GM23338 (cell line): ENCODE data around the gene FILIP1. TPM values are rescaled to one million over a fixed set of nuclear protein-coding genes. Genes with fewer than 3 reads are reported as not detected.

ENCODE experiments used
- ATAC-seq: fragments of 200-7000 bp; cut with Tn5 transposase; 3 replicates; pipeline ENCODE4 v1.9.1; 2020
- DNase-seq: peaks from one replicate; pipeline ENCODE4 v3.0.0-alpha.2; 2015; ENCODE audit warnings: low spot score
- H2AFZ ChIP-seq: fragments of 200-600 bp; sonication (generic); 2 replicates; pipeline ENCODE4 v1.8.0; 2016; ENCODE audit warnings: antibody characterized with exemption, mild to moderate bottlenecking, moderate library complexity
- H3F3A ChIP-seq: fragments of 200-600 bp; sonication (generic); replicated peaks from 2 replicates; pipeline ENCODE4 v1.8.0; 2017; ENCODE audit warnings: antibody characterized with exemption, mixed run types, low read depth
- H3K27ac ChIP-seq: fragments of 200-600 bp; sonication (generic); 2 replicates; pipeline ENCODE4 v1.6.1; 2016; ENCODE audit warnings: low read depth
- H3K27me3 ChIP-seq: fragments of 200-600 bp; sonication (generic); 2 replicates; pipeline ENCODE4 v1.8.0; 2016; ENCODE audit warnings: mild to moderate bottlenecking, mixed run types, moderate library complexity; ENCODE audit not compliant: insufficient read depth
- H3K36me3 ChIP-seq: fragments of 200-600 bp; sonication (generic); 2 replicates; pipeline ENCODE4 v1.8.0; 2016; ENCODE audit warnings: mild to moderate bottlenecking; ENCODE audit not compliant: insufficient read depth
- H3K4me1 ChIP-seq: fragments of 200-600 bp; sonication (generic); 2 replicates; pipeline ENCODE4 v1.8.0; 2016; ENCODE audit warnings: mild to moderate bottlenecking, moderate library complexity; ENCODE audit not compliant: insufficient read depth
- H3K4me2 ChIP-seq: fragments of 200-600 bp; sonication (generic); 2 replicates; pipeline ENCODE4 v1.7.1; 2017; ENCODE audit warnings: mixed run types
- H3K4me3 ChIP-seq: fragments of 200-600 bp; sonication (generic); 2 replicates; pipeline ENCODE4 v1.6.1; 2016; ENCODE audit warnings: mixed run types
- H3K79me2 ChIP-seq: fragments of 200-600 bp; sonication (generic); replicated peaks from 2 replicates; pipeline ENCODE4 v1.8.0; 2017; ENCODE audit warnings: mild to moderate bottlenecking; ENCODE audit not compliant: insufficient read depth
- H3K9me2 ChIP-seq: fragments of 200-600 bp; sonication (generic); 2 replicates; pipeline ENCODE4 v1.8.0; 2017; ENCODE audit not compliant: insufficient read depth
- H4K20me1 ChIP-seq: fragments of 200-600 bp; sonication (generic); replicated peaks from 2 replicates; pipeline ENCODE4 v1.8.0; 2017; ENCODE audit warnings: mild to moderate bottlenecking; ENCODE audit not compliant: insufficient read depth
- H3K27ac Mint-ChIP-seq: 2 replicates; pipeline ENCODE4 v1.8.0; 2020; ENCODE audit warnings: inconsistent platforms, mild to moderate bottlenecking, moderate library complexity, mixed read lengths
- H3K27me3 Mint-ChIP-seq: 3 replicates; pipeline ENCODE4 v1.8.0; 2022; ENCODE audit warnings: low read depth, mild to moderate bottlenecking, moderate library complexity, mixed read lengths, inconsistent platforms; ENCODE audit not compliant: insufficient read depth, poor library complexity
- H3K36me3 Mint-ChIP-seq: 3 replicates; pipeline ENCODE4 v1.8.0; 2021; ENCODE audit warnings: low read depth, mild to moderate bottlenecking, inconsistent platforms, moderate library complexity, mixed read lengths
- H3K4me1 Mint-ChIP-seq: 3 replicates; pipeline ENCODE4 v1.8.0; 2020; ENCODE audit warnings: mild to moderate bottlenecking, inconsistent platforms, mixed read lengths
- H3K4me3 Mint-ChIP-seq: 3 replicates; pipeline ENCODE4 v1.8.0; 2021; ENCODE audit warnings: moderate library complexity, mild to moderate bottlenecking, inconsistent platforms, mixed read lengths
- H3K9me3 Mint-ChIP-seq: 3 replicates; pipeline ENCODE4 v1.8.0; 2020; ENCODE audit warnings: moderate library complexity, mild to moderate bottlenecking, inconsistent platforms, mixed read lengths
- CREB1 ChIP-seq: fragments of 250-450 bp; sonication (Bioruptor Pico); IDR thresholded peaks from 2 replicates; pipeline ENCODE4 v1.5.0; 2020; ENCODE audit warnings: low read depth, mild to moderate bottlenecking, moderate library complexity
- ETS1 ChIP-seq: IDR thresholded peaks from 2 replicates; pipeline ENCODE4 v1.6.1; 2016; ENCODE audit warnings: antibody characterized with exemption
- EZH2 ChIP-seq: fragments of 200-600 bp; sonication (generic); IDR thresholded peaks from one replicate; pipeline ENCODE4 v1.8.0; 2017; ENCODE audit warnings: antibody characterized with exemption, mild to moderate bottlenecking, low read depth; ENCODE audit not compliant: unreplicated experiment
- EZH2phosphoT487 ChIP-seq: fragments of 200-600 bp; sonication (generic); IDR thresholded peaks from one replicate; pipeline ENCODE4 v1.8.1; 2018; ENCODE audit warnings: antibody characterized with exemption; ENCODE audit not compliant: unreplicated experiment
- JUNB ChIP-seq: IDR thresholded peaks from one replicate; pipeline ENCODE4 v1.6.1; 2016; ENCODE audit warnings: antibody characterized with exemption; ENCODE audit not compliant: unreplicated experiment
- NANOG ChIP-seq: IDR thresholded peaks from 2 replicates; pipeline ENCODE4 v1.6.1; 2016; ENCODE audit warnings: antibody characterized with exemption, borderline replicate concordance
- POLR2AphosphoS5 ChIP-seq: IDR thresholded peaks from 2 replicates; pipeline ENCODE4 v1.6.1; 2016; ENCODE audit warnings: antibody characterized with exemption, low read depth
- ZNF331 ChIP-seq: fragments of 250-450 bp; sonication (Bioruptor Pico); IDR thresholded peaks from 2 replicates; pipeline ENCODE4 v1.5.0; 2020; ENCODE audit warnings: low read depth, mild to moderate bottlenecking, moderate library complexity
- polyA plus RNA-seq: library from polyadenylated mRNA; unstranded; fragments of >200 nt; fragmentation: Nextera tagmentation; extraction: Ambion mirVana; gene quantifications from 2 replicates; pipeline ENCODE4 v1.2.1, GENCODE V29; 2016
- total RNA-seq: library from RNA; depleted of rRNA; stranded (reverse); fragments of >200 nt; shearing (Covaris generic); gene quantifications from 2 replicates; pipeline ENCODE4 v1.2.3, GENCODE V29; 2014
- TF ChIP-seq, protein P1 (sequence below): fragments of 250-450 bp; sonication (Bioruptor Pico); IDR thresholded peaks from 2 replicates; pipeline ENCODE4 v1.5.0; 2020; ENCODE audit warnings: mild to moderate bottlenecking, moderate library complexity

Gene FILIP1
- total and polyA plus RNA-seq, 2 experiments from 2014 or later = 3.7 to 6.4 TPM

DNA sequence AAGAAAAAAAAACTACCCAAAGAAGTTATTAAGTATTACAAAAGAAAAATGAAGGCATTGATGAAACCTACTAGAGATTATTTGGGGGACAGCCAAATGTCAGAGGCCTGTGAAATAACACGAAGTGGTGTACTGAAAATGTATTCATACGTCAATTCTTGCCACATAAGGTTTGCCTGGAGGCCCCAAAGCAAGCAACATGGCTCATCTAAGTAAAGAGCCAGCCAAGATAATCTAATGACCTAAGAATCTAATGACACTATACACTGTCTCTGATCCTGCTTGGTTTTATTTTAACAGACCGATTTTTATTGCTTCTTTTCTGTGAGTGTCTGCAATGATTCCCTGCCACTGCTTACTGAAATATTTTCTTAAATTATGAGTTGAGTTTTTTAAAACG lies 34.7 kb downstream of the FILIP1 start (continued):
- TF ChIP-seq EZH2phosphoT487 (no peak), CREB1 (CRISPR knock-in tag) (no peak), NANOG (no peak), POLR2AphosphoS5 (no peak), EZH2 (no peak), ETS1 (no peak)
- TF ChIP-seq, protein P1, sequence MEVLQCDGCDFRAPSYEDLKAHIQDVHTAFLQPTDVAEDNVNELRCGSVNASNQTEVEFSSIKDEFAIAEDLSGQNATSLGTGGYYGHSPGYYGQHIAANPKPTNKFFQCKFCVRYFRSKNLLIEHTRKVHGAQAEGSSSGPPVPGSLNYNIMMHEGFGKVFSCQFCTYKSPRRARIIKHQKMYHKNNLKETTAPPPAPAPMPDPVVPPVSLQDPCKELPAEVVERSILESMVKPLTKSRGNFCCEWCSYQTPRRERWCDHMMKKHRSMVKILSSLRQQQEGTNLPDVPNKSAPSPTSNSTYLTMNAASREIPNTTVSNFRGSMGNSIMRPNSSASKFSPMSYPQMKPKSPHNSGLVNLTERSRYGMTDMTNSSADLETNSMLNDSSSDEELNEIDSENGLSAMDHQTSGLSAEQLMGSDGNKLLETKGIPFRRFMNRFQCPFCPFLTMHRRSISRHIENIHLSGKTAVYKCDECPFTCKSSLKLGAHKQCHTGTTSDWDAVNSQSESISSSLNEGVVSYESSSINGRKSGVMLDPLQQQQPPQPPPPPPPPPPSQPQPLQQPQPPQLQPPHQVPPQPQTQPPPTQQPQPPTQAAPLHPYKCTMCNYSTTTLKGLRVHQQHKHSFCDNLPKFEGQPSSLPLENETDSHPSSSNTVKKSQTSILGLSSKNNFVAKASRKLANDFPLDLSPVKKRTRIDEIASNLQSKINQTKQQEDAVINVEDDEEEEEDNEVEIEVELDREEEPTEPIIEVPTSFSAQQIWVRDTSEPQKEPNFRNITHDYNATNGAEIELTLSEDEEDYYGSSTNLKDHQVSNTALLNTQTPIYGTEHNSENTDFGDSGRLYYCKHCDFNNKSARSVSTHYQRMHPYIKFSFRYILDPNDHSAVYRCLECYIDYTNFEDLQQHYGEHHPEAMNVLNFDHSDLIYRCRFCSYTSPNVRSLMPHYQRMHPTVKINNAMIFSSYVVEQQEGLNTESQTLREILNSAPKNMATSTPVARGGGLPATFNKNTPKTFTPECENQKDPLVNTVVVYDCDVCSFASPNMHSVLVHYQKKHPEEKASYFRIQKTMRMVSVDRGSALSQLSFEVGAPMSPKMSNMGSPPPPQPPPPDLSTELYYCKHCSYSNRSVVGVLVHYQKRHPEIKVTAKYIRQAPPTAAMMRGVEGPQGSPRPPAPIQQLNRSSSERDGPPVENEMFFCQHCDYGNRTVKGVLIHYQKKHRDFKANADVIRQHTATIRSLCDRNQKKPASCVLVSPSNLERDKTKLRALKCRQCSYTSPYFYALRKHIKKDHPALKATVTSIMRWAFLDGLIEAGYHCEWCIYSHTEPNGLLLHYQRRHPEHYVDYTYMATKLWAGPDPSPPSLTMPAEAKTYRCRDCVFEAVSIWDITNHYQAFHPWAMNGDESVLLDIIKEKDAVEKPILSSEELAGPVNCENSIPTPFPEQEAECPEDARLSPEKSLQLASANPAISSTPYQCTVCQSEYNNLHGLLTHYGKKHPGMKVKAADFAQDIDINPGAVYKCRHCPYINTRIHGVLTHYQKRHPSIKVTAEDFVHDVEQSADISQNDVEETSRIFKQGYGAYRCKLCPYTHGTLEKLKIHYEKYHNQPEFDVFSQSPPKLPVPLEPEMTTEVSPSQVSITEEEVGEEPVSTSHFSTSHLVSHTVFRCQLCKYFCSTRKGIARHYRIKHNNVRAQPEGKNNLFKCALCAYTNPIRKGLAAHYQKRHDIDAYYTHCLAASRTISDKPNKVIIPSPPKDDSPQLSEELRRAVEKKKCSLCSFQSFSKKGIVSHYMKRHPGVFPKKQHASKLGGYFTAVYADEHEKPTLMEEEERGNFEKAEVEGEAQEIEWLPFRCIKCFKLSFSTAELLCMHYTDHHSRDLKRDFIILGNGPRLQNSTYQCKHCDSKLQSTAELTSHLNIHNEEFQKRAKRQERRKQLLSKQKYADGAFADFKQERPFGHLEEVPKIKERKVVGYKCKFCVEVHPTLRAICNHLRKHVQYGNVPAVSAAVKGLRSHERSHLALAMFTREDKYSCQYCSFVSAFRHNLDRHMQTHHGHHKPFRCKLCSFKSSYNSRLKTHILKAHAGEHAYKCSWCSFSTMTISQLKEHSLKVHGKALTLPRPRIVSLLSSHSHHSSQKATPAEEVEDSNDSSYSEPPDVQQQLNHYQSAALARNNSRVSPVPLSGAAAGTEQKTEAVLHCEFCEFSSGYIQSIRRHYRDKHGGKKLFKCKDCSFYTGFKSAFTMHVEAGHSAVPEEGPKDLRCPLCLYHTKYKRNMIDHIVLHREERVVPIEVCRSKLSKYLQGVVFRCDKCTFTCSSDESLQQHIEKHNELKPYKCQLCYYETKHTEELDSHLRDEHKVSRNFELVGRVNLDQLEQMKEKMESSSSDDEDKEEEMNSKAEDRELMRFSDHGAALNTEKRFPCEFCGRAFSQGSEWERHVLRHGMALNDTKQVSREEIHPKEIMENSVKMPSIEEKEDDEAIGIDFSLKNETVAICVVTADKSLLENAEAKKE = no peak

GRCh38 chr6:75450903-75451302 lies 42.7 kb downstream of the FILIP1 start:
- Histone ChIP-seq H3K36me3 (no peaks in the 10 kb centered on the region), H3F3A (no peaks in the 10 kb centered on the region), H3K27ac (no peak overlapping the region), H3K27me3 (no peaks in the 10 kb centered on the region), H3K4me1 (no peaks in the 10 kb centered on the region), H3K4me2 (no peak overlapping the region), H4K20me1 (no peaks in the 10 kb centered on the region), H3K9me2 (no peaks in the 10 kb centered on the region), H2AFZ (no peak overlapping the region), H3K79me2 (no peaks in the 10 kb centered on the region), H3K4me3 (no peak overlapping the region)
- no peaks in the 10 kb centered on the region for H3K36me3 Mint-ChIP-seq
- ATAC-seq = no peak
- no peaks in the 10 kb centered on the region for H3K27me3 Mint-ChIP-seq
- no peaks in the 10 kb centered on the region; the same call in 2 of the 3 replicates for H3K4me1 Mint-ChIP-seq
- no peak overlapping the region for H3K4me3 Mint-ChIP-seq
- no peak for DNase-seq
- no peak overlapping the region for H3K27ac Mint-ChIP-seq
- no peaks in the 10 kb centered on the region for H3K9me3 Mint-ChIP-seq
- TF ChIP-seq, protein P1 = no peak
- TF ChIP-seq JUNB (no peak), ZNF331 (CRISPR knock-in tag) (no peak), EZH2 (no peak)
